Type B pancreatic cell (in vitro differentiated cells): ENCODE results near the gene PIH1D2. TPM values are rescaled to one million over a fixed set of nuclear protein-coding genes. Genes with fewer than 3 reads are reported as not detected.
"Not testable (repeated sequence)": the region's sequence is repeated elsewhere in the genome, so short reads cannot be mapped to it uniquely, and the experiment has no call there.

Experiments used
- DNase-seq: peaks from one replicate; pipeline ENCODE4 v3.0.0; 2021; ENCODE audit warnings: mixed read lengths; ENCODE audit not compliant: unreplicated experiment; ENCODE audit errors: extremely low spot score
- H3K27ac Mint-ChIP-seq: 2 replicates; pipeline ENCODE4 v1.8.0; 2021; ENCODE audit warnings: mild to moderate bottlenecking, mixed read lengths
- H3K27me3 Mint-ChIP-seq: 2 replicates; pipeline ENCODE4 v1.8.0; 2021; ENCODE audit warnings: mixed read lengths
- H3K36me3 Mint-ChIP-seq: 2 replicates; pipeline ENCODE4 v1.8.0; 2021; ENCODE audit warnings: mixed read lengths
- H3K4me1 Mint-ChIP-seq: one replicate; pipeline ENCODE4 v1.8.0; 2021; ENCODE audit warnings: mixed read lengths; ENCODE audit not compliant: unreplicated experiment
- H3K4me3 Mint-ChIP-seq: 2 replicates; pipeline ENCODE4 v1.8.0; 2021; ENCODE audit warnings: mild to moderate bottlenecking, mixed read lengths
- H3K9me3 Mint-ChIP-seq: 2 replicates; pipeline ENCODE4 v1.8.0; 2021; ENCODE audit warnings: mixed read lengths
- total RNA-seq: library from RNA; stranded (reverse); gene quantifications from 2 replicates; pipeline ENCODE4 v1.2.1, GENCODE V29; 2021; ENCODE audit warnings: low replicate concordance
- TF ChIP-seq, protein P1 (sequence below): fragments of 200-600 bp; sonication (generic); conservative IDR thresholded peaks from 2 replicates; pipeline ENCODE4 v1.5.0; 2021; ENCODE audit warnings: antibody characterized with exemption, mild to moderate bottlenecking

Gene PIH1D2
- total RNA-seq, 1 donor from 2014 or later, result 5.5 TPM

DNA sequence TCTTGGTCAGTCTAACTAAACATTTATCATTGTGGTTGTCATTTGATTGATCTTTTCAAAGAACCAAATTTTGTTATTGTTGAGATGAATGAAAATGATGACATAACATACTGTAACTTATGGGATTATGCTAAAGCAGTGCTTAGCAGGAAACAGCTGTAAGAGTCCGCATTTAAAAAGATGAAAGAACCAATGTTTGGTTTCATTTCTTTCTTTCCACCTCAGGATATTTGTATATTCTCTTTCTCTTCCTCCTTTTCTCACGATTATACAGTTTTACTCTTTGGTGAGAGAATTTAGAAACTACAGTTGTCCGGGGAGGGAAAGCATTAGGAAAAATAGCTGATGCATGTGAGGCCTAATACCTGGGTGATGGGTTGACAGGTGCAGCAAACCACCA, 23.1 kb downstream of the PIH1D2 start:
- TF ChIP-seq, protein P1, sequence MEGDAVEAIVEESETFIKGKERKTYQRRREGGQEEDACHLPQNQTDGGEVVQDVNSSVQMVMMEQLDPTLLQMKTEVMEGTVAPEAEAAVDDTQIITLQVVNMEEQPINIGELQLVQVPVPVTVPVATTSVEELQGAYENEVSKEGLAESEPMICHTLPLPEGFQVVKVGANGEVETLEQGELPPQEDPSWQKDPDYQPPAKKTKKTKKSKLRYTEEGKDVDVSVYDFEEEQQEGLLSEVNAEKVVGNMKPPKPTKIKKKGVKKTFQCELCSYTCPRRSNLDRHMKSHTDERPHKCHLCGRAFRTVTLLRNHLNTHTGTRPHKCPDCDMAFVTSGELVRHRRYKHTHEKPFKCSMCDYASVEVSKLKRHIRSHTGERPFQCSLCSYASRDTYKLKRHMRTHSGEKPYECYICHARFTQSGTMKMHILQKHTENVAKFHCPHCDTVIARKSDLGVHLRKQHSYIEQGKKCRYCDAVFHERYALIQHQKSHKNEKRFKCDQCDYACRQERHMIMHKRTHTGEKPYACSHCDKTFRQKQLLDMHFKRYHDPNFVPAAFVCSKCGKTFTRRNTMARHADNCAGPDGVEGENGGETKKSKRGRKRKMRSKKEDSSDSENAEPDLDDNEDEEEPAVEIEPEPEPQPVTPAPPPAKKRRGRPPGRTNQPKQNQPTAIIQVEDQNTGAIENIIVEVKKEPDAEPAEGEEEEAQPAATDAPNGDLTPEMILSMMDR, result no peak
- no peak for DNase-seq
- no peaks in the 10 kb centered on the region for H3K27me3 Mint-ChIP-seq
- no peak overlapping the region for H3K4me3 Mint-ChIP-seq
- H3K4me1 Mint-ChIP-seq, result no peaks in the 10 kb centered on the region
- H3K36me3 Mint-ChIP-seq, result peaks cover 62% of the 10 kb centered on the region
- no peak overlapping the region for H3K27ac Mint-ChIP-seq
- H3K9me3 Mint-ChIP-seq, result no peaks in the 10 kb centered on the region

DNA sequence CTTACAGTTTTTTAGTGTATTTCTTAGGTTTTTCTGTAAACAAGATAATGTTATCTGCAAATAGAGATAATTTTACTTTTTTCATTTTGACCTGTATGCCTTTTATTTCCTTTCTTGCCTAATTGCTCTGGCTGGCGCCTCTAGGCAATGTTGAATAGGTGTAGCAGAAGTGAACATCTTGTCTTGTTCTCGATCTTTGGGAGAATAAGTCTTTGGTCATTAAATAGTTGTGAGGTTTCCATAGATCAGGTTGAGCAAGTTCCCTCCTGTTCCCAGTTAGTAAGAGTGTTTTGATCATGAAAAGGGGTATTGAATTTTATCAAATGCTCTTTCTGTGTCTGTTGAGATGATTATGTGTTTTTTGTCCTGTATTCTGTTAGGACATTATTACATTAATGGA, 24.0 kb downstream of the PIH1D2 start:
- Mint-ChIP-seq H3K36me3 (peaks cover 69% of the 10 kb centered on the region), H3K27ac (peak overlapping the region; percentile 19), H3K4me3 (no peak overlapping the region), H3K4me1 (no peaks in the 10 kb centered on the region), H3K27me3 (no peaks in the 10 kb centered on the region), H3K9me3 (no peaks in the 10 kb centered on the region)
- DNase-seq, result no peak
- TF ChIP-seq, protein P1, result no peak

DNA sequence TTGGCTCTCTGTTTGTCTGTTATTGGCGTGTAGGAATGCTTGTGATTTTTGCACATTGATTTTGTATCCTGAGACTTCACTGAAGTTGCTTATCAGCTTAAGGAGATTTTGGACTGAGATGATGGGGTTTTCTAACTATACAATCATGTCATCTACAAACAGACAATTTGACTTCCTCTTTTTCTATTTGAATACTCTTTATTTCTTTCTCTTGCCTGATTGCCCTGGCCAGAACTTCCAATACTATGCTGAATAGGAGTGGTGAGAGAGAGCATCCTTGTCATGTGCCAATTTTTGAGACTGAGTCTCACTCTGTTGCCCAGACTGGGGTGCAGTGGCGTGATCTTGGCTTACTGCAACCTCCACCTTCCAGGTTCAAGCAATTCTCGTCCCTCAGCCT, 25.6 kb downstream of the PIH1D2 start:
- peaks cover 69% of the 10 kb centered on the region for H3K36me3 Mint-ChIP-seq
- H3K4me3 Mint-ChIP-seq, H3K4me1 Mint-ChIP-seq, H3K27ac Mint-ChIP-seq, H3K9me3 Mint-ChIP-seq, H3K27me3 Mint-ChIP-seq, DNase-seq: not testable (repeated sequence)

DNA sequence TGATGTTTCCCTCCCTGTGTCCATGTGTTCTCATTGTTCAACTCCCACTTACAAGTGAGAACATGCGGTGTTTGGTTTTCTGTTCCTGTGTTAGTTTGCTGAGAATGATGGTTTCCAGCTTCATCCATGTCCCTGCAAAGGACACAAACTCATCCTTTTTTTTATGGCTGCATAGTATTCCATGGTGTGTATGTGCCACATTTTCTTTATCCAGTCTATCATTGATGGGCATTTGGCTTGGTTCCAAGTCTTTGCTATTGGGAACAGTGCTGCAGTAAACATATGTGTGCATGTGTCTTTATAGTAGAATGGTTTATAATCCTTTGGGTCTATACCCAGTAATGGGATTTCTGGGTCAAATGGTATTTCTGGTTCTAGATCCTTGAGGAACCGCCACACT, 27.2 kb downstream of the PIH1D2 start:
- peaks cover 60% of the 10 kb centered on the region for H3K36me3 Mint-ChIP-seq
- H3K9me3 Mint-ChIP-seq, H3K27me3 Mint-ChIP-seq, H3K4me1 Mint-ChIP-seq, H3K4me3 Mint-ChIP-seq, DNase-seq, H3K27ac Mint-ChIP-seq: not testable (repeated sequence)

DNA sequence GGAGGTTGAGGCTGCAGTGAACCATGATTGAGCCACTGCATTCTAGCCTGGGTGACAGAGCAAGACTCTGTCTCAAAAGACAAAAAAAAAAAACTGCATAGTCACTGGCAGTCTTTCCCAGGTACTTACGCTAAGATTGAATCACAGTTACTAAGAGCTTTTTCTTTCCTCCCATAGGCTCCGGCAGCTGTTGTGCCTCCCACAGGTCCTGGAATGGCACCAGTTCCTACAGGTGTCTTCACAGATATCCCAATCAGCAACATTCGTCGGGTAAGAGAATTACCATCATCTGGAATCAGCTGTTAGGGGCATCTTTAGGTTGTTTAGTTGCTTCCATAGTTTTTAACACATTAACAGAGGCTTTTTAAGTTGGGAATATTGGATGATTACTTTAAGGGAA, 28.9 kb downstream of the PIH1D2 start:
- H3K4me3 Mint-ChIP-seq, result no peak overlapping the region
- no peaks in the 10 kb centered on the region for H3K27me3 Mint-ChIP-seq
- no peak overlapping the region for H3K27ac Mint-ChIP-seq
- no peak for DNase-seq
- TF ChIP-seq, protein P1, result no peak
- H3K4me1 Mint-ChIP-seq, result no peaks in the 10 kb centered on the region
- H3K9me3 Mint-ChIP-seq, result no peaks in the 10 kb centered on the region
- H3K36me3 Mint-ChIP-seq, result peaks cover 52% of the 10 kb centered on the region

DNA sequence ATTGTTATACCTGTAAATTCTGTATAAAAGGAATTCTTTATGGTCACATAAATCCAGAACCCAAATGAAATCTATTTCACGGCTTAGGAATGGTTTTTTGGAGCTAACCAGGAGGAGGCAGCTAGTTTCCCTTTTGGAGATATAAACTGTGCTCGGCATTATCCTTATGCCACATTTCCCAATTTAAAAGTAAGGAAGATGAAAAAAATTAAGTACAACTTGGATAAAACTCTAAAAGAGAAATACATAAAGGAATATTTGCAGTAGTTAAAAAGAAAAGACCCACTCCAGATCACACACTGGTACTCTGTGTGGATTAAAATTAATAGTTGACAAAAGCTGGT, 30.9 kb downstream of the PIH1D2 start:
- Mint-ChIP-seq H3K9me3 (no peaks in the 10 kb centered on the region), H3K36me3 (peaks cover 43% of the 10 kb centered on the region), H3K27me3 (no peaks in the 10 kb centered on the region), H3K4me1 (no peaks in the 10 kb centered on the region), H3K27ac (no peak overlapping the region), H3K4me3 (no peak overlapping the region)
- TF ChIP-seq, protein P1, result no peak
- no peak for DNase-seq

DNA sequence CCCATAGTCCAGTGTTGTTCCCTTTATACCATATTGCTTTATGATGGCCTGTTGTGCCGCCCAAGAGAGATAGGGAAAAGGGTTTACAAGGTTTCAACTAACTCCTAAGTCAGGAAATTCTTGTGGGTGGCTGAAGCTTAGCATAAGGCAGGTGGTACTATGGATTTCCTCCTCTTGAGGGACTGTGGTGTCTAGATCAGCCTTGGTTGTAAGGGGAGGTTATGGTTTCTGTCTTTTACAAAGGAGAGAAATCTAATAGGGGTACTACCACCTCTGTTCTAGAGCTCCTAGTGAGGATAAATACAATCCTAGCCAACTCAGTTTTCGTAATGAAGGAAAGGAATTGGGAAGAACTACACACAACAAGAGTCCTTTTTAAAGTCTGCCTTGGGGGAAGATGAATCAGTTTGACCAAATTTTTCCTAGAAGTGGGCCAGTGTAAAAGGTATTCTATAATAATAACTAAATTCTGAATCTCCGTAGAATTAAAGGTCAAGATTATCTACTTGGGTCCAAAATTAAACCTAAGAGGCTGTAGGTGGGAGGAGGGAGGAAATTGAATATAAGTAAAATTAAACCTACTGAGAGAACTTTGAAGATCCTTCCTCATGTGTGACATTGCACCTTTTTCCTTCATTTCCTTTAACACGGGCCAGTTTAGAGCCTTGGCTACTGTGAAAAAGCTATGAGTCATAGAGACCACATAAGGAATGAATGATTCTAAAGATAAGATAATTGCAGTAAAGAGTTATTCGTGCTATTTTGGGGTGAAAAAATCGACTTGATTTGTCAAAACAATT, 31.5 kb downstream of the PIH1D2 start:
- Mint-ChIP-seq H3K9me3 (no peaks in the 10 kb centered on the region), H3K27me3 (no peaks in the 10 kb centered on the region), H3K36me3 (peaks cover 38% of the 10 kb centered on the region), H3K4me1 (no peaks in the 10 kb centered on the region), H3K4me3 (no peak overlapping the region), H3K27ac (no peak overlapping the region)
- DNase-seq, result no peak
- TF ChIP-seq, protein P1, result no peak
